HepG2 (cell line): ENCODE data around the gene PDE6H. TPM values are rescaled to one million over a fixed set of nuclear protein-coding genes. Genes with fewer than 3 reads are reported as not detected.

Experiments
- FOXP1 ChIP-seq, 2 experiments: fragments of 450-650 bp in 1 of 2; IDR thresholded peaks; 2 replicates each; pipeline ENCODE4 v1.6.1; 2017 to 2018; ENCODE audit warnings: antibody characterized with exemption in 1 of 2
- GPN1 ChIP-seq: sonication (generic); formaldehyde crosslinking; IDR thresholded peaks from 2 replicates; pipeline ENCODE4 v1.5.1; 2020; ENCODE audit warnings: missing genetic modification reagents, borderline replicate concordance
- HNRNPL ChIP-seq: fragments of 200-400 bp; formaldehyde crosslinking; IDR thresholded peaks from 2 replicates; pipeline ENCODE4 v1.6.1; 2017; ENCODE audit warnings: mild to moderate bottlenecking, low read depth, low read length
- MXD4 ChIP-seq: IDR thresholded peaks from 2 replicates; pipeline ENCODE4 v1.6.1; 2016; ENCODE audit warnings: mild to moderate bottlenecking, missing biosample characterization, missing genetic modification reagents
- NR2F1 ChIP-seq, 2 experiments: fragments of 450-650 bp in 1 of 2; formaldehyde crosslinking in 1 of 2; IDR thresholded peaks; 2 replicates each; pipeline versions ENCODE4 v1.5.0 to v1.6.1; 2016 to 2020; ENCODE audit warnings: mild to moderate bottlenecking in 1 of 2, missing compliant biosample characterization in 1 of 2, missing genetic modification reagents in 1 of 2, moderate library complexity in 1 of 2
- PITX1 ChIP-seq: sonication (generic); formaldehyde crosslinking; IDR thresholded peaks from 2 replicates; pipeline ENCODE4 v1.5.1; 2020; ENCODE audit warnings: mild to moderate bottlenecking, missing genetic modification reagents
- SAP130 ChIP-seq: IDR thresholded peaks from 2 replicates; pipeline ENCODE4 v1.6.1; 2016; ENCODE audit warnings: low read depth
- SMC3 ChIP-seq: IDR thresholded peaks from 2 replicates; pipeline ENCODE4 v1.6.1; 2011; ENCODE audit warnings: low read length, improper control_type of control experiment
- STAG1 ChIP-seq: sonication (generic); formaldehyde crosslinking; IDR thresholded peaks from 2 replicates; pipeline ENCODE4 v1.4.0; 2020; ENCODE audit warnings: missing genetic modification reagents
- ZNF460 ChIP-seq: sonication (generic); formaldehyde crosslinking; IDR thresholded peaks from 2 replicates; pipeline ENCODE4 v1.5.1; 2020; ENCODE audit warnings: missing genetic modification reagents, mild to moderate bottlenecking, borderline replicate concordance
- ZNF547 ChIP-seq: sonication (generic); formaldehyde crosslinking; IDR thresholded peaks from 2 replicates; pipeline ENCODE4 v1.5.1; 2020; ENCODE audit warnings: mild to moderate bottlenecking, missing genetic modification reagents
- ZNF564 ChIP-seq: sonication (generic); formaldehyde crosslinking; IDR thresholded peaks from 2 replicates; pipeline ENCODE4 v1.8.1; 2023; ENCODE audit warnings: mild to moderate bottlenecking, missing genetic modification reagents
- ZNF589 ChIP-seq: sonication (generic); formaldehyde crosslinking; conservative IDR thresholded peaks from 2 replicates; pipeline ENCODE4 v1.8.0; 2022; ENCODE audit warnings: mild to moderate bottlenecking, moderate library complexity, missing genetic modification reagents
- ZNF629 ChIP-seq: sonication (generic); formaldehyde crosslinking; conservative IDR thresholded peaks from 2 replicates; pipeline ENCODE4 v1.5.0; 2020; ENCODE audit warnings: missing genetic modification reagents
- polyA plus RNA-seq, 8 experiments: library from polyadenylated mRNA; depleted of rRNA in 3 of 8; stranded (reverse) in 7 of 8; unstranded in 1 of 8; fragments of >200 nt; fragmentation: Illumina TruSeq in 4 of 8; extraction: Trizol in 4 of 8; gene quantifications; 2 replicates each; pipeline versions ENCODE4 v1.2.1 to v1.2.3, GENCODE V29; 2011 to 2016; ENCODE audit warnings: low read depth in 4 of 8, missing spikeins in 1 of 8, mixed read lengths in 1 of 8; ENCODE audit not compliant: insufficient read depth in 1 of 8
- total RNA-seq, 5 experiments: library from RNA; depleted of rRNA; stranded (reverse); fragments of >200 nt; fragmentation: Illumina TruSeq; extraction: Trizol; gene quantifications; 2 replicates each; pipeline ENCODE4 v1.2.3, GENCODE V29; 2016; ENCODE audit warnings: low read depth in 1 of 5
- TF ChIP-seq, protein P1 (sequence below): sonication (generic); formaldehyde crosslinking; IDR thresholded peaks from 2 replicates; pipeline ENCODE4 v1.4.0; 2020; ENCODE audit warnings: missing genetic modification reagents
- TF ChIP-seq, protein P2 (sequence below): sonication (generic); formaldehyde crosslinking; IDR thresholded peaks from 2 replicates; pipeline ENCODE4 v1.4.0; 2020; ENCODE audit warnings: missing genetic modification reagents, borderline replicate concordance
- TF ChIP-seq, protein P3 (sequence below): sonication (generic); formaldehyde crosslinking; IDR thresholded peaks from 2 replicates; pipeline ENCODE4 v1.4.0; 2020; ENCODE audit warnings: missing genetic modification reagents, mild to moderate bottlenecking, borderline replicate concordance
- TF ChIP-seq, protein P4 (sequence below): sonication (generic); formaldehyde crosslinking; IDR thresholded peaks from 2 replicates; pipeline ENCODE4 v1.5.0; 2020; ENCODE audit warnings: missing genetic modification reagents
- TF ChIP-seq, protein P5 (sequence below): sonication (generic); formaldehyde crosslinking; IDR thresholded peaks from 2 replicates; pipeline ENCODE4 v1.5.0; 2020; ENCODE audit warnings: mild to moderate bottlenecking, missing genetic modification reagents

PDE6H gene
- total and polyA plus RNA-seq, 2 of the 13 experiments (the other 11 are each of a cell fraction or from before 2014, with no cell fraction given): not detected

DNA sequence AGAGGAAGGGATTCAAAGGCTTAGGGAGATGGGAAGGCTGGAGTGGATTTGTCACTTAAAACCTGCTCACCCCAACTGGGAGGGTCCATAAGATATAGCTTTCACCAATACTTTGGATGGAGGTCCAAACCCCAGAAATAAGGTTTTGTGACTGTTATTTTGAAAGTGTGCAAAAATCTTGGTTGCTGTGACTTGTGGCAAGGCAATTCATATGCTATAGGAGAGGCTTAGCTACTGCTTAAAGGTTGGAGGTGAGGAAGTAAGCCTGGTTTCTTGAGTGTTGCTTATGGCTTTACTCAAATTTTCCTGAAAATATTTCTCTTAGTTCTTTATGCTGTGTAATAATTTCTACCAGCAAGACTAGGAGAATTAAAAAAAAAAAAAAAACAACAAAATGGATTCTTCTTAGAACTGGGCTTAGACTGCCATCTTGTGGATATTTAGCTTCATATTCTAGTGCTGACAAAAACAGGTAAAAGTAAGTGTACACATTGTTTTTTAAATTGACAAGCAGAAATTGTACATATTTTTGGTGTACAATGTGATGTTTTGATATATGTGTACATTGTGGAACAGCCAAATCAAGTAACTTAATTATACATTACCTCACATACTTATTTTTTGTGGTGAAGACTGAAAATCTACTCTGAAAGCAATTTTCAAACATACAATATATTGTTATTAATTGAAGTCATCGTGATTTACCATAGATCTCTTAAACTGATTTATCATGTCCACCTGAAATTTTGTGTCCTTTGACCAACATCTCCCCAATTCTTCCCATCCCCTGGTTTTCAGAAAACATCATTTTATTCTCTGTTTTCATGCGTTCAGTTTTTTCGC is 23.0 kb downstream of the PDE6H start (continued):
- TF ChIP-seq, protein P1, sequence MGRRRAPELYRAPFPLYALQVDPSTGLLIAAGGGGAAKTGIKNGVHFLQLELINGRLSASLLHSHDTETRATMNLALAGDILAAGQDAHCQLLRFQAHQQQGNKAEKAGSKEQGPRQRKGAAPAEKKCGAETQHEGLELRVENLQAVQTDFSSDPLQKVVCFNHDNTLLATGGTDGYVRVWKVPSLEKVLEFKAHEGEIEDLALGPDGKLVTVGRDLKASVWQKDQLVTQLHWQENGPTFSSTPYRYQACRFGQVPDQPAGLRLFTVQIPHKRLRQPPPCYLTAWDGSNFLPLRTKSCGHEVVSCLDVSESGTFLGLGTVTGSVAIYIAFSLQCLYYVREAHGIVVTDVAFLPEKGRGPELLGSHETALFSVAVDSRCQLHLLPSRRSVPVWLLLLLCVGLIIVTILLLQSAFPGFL (CRISPR knock-in tag): no peak
- TF ChIP-seq PITX1 (CRISPR knock-in tag): no peak
- no peak for TF ChIP-seq GPN1 (CRISPR knock-in tag)
- TF ChIP-seq ZNF547: no peak
- TF ChIP-seq, protein P2, sequence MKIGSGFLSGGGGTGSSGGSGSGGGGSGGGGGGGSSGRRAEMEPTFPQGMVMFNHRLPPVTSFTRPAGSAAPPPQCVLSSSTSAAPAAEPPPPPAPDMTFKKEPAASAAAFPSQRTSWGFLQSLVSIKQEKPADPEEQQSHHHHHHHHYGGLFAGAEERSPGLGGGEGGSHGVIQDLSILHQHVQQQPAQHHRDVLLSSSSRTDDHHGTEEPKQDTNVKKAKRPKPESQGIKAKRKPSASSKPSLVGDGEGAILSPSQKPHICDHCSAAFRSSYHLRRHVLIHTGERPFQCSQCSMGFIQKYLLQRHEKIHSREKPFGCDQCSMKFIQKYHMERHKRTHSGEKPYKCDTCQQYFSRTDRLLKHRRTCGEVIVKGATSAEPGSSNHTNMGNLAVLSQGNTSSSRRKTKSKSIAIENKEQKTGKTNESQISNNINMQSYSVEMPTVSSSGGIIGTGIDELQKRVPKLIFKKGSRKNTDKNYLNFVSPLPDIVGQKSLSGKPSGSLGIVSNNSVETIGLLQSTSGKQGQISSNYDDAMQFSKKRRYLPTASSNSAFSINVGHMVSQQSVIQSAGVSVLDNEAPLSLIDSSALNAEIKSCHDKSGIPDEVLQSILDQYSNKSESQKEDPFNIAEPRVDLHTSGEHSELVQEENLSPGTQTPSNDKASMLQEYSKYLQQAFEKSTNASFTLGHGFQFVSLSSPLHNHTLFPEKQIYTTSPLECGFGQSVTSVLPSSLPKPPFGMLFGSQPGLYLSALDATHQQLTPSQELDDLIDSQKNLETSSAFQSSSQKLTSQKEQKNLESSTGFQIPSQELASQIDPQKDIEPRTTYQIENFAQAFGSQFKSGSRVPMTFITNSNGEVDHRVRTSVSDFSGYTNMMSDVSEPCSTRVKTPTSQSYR (CRISPR knock-in tag): no peak
- no peak for TF ChIP-seq MXD4
- no peak for TF ChIP-seq ZNF564
- peak; percentile 80; the same call in 1 of the 2 replicates for TF ChIP-seq SMC3
- no peak for TF ChIP-seq SAP130 (CRISPR knock-in tag)
- no peak for TF ChIP-seq ZNF629
- TF ChIP-seq STAG1 (CRISPR knock-in tag): peak; percentile 77
- TF ChIP-seq, protein P3, sequence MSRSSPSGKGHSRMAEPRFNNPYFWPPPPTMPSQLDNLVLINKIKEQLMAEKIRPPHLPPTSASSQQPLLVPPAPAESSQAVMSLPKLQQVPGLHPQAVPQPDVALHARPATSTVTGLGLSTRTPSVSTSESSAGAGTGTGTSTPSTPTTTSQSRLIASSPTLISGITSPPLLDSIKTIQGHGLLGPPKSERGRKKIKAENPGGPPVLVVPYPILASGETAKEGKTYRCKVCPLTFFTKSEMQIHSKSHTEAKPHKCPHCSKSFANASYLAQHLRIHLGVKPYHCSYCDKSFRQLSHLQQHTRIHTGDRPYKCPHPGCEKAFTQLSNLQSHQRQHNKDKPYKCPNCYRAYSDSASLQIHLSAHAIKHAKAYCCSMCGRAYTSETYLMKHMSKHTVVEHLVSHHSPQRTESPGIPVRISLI (CRISPR knock-in tag): peak; percentile 83; the same call in 1 of the 2 replicates
- TF ChIP-seq, protein P4, sequence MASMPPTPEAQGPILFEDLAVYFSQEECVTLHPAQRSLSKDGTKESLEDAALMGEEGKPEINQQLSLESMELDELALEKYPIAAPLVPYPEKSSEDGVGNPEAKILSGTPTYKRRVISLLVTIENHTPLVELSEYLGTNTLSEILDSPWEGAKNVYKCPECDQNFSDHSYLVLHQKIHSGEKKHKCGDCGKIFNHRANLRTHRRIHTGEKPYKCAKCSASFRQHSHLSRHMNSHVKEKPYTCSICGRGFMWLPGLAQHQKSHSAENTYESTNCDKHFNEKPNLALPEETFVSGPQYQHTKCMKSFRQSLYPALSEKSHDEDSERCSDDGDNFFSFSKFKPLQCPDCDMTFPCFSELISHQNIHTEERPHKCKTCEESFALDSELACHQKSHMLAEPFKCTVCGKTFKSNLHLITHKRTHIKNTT (CRISPR knock-in tag): no peak
- TF ChIP-seq ZNF460 (CRISPR knock-in tag): no peak
- TF ChIP-seq, protein P5, sequence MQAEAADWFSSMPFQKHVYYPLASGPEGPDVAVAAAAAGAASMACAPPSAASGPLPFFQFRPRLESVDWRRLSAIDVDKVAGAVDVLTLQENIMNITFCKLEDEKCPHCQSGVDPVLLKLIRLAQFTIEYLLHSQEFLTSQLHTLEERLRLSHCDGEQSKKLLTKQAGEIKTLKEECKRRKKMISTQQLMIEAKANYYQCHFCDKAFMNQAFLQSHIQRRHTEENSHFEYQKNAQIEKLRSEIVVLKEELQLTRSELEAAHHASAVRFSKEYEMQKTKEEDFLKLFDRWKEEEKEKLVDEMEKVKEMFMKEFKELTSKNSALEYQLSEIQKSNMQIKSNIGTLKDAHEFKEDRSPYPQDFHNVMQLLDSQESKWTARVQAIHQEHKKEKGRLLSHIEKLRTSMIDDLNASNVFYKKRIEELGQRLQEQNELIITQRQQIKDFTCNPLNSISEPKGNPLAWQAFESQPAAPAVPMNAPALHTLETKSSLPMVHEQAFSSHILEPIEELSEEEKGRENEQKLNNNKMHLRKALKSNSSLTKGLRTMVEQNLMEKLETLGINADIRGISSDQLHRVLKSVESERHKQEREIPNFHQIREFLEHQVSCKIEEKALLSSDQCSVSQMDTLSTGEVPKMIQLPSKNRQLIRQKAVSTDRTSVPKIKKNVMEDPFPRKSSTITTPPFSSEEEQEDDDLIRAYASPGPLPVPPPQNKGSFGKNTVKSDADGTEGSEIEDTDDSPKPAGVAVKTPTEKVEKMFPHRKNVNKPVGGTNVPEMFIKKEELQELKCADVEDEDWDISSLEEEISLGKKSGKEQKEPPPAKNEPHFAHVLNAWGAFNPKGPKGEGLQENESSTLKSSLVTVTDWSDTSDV: no peak
- TF ChIP-seq NR2F1 (CRISPR knock-in tag; IDR thresholded peaks at IDR 0.05): no peak
- TF ChIP-seq FOXP1 (IDR thresholded peaks at IDR 0.05): no peak
- TF ChIP-seq FOXP1 (CRISPR knock-in tag; IDR thresholded peaks at IDR 0.05): no peak
- no peak for TF ChIP-seq ZNF589 (CRISPR knock-in tag)
- TF ChIP-seq HNRNPL: no peak
